ENCODE results near the gene DARS2.

Gene DARS2

DNA sequence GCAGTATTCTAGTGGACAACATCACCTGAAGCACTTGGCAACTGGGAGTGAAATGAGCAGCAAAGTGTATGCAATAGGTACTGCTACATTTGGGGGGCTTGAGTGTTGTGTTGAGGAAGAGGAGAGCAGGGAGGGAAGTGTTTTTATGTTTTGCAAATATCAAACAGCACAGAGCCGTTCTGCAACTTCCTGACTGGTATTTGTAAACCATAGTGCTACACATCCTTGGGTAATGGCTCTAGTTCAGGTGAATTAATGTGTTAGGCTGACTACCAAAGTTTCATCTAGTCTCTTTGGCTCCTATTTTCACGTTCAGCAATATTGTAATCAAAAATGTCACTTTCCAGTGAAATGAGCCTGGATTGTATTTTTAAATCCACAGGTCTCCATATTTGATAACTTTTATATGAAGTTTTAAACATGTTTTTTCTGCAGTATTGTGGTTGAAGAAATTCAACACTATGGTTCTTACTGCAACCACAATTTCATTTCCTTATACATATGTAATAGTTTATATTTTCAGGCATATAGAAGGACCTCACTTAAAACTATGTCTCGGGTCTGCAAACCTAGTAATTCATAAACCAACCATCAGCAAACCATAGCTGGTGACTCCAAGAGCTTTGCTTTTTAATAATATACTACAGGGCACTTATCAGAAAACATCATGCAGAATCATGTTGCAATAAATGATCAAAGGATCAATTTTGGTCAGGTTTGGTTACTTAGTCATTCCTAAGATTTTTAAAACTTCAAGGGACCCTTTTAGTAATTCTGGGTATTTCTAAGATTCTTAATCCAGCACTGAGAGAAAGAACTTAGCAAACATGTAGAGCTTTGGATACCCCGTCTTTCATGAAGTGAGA lies 62.5 kb downstream of the DARS2 start:
- Histone ChIP-seq H3K4me3 (ENCODE audit: low read length in 2 of 2) (no peak overlapping the region), H3K27ac (ENCODE audit: low read depth in 2 of 2, low read length in 2 of 2) (no peak overlapping the region), H3K9ac (ENCODE audit: low read depth in 1 of 2, low read length in 2 of 2) (no peak overlapping the region), H3K36me3 (ENCODE audit: control insufficient read depth in 2 of 2, insufficient read depth in 2 of 2, low read length in 2 of 2) (peaks cover 8 to 14% of the 10 kb centered on the region in 2 donors), H3K4me1 (ENCODE audit: control insufficient read depth in 2 of 2, insufficient read depth in 2 of 2, low read length in 2 of 2) (no peaks in the 10 kb centered on the region), H3K9me3 (ENCODE audit: control insufficient read depth in 2 of 2, low read length in 2 of 2) (no peaks in the 10 kb centered on the region), H3K27me3 (ENCODE audit: control insufficient read depth in 2 of 2, insufficient read depth in 2 of 2, low read length in 2 of 2) (no peaks in the 10 kb centered on the region)

DNA sequence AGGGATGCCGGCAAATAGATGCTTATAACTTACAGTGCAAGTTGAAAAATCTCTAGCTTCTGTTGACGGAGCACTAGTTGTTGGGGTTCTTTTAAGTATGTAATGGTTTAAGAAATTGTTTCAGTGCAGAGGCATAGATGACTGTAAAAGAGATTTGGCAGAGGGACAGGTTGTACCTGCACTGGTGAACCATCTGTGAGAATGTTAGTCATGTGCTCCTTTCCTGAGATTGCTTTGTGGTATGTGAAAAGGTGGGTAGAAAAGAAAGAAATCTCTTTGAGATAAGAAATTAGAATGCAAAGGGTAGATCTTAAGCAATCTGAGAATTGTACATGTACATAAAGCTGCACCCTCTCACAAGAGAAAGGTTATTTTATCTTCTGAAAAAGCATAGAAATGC lies 63.2 kb downstream of the DARS2 start:
- H3K27ac ChIP-seq (ENCODE audit: low read depth in 2 of 2, low read length in 2 of 2): no peak overlapping the region
- no peaks in the 10 kb centered on the region for H3K4me1 ChIP-seq (ENCODE audit: control insufficient read depth in 2 of 2, insufficient read depth in 2 of 2, low read length in 2 of 2)
- H3K9me3 ChIP-seq (ENCODE audit: control insufficient read depth in 2 of 2, low read length in 2 of 2): no peaks in the 10 kb centered on the region
- H3K9ac ChIP-seq (ENCODE audit: low read depth in 1 of 2, low read length in 2 of 2): no peak overlapping the region
- no peak overlapping the region for H3K4me3 ChIP-seq (ENCODE audit: low read length in 2 of 2)
- H3K36me3 ChIP-seq (ENCODE audit: control insufficient read depth in 2 of 2, insufficient read depth in 2 of 2, low read length in 2 of 2): peaks cover 8 to 14% of the 10 kb centered on the region in 2 donors
- no peaks in the 10 kb centered on the region for H3K27me3 ChIP-seq (ENCODE audit: control insufficient read depth in 2 of 2, insufficient read depth in 2 of 2, low read length in 2 of 2)

DNA sequence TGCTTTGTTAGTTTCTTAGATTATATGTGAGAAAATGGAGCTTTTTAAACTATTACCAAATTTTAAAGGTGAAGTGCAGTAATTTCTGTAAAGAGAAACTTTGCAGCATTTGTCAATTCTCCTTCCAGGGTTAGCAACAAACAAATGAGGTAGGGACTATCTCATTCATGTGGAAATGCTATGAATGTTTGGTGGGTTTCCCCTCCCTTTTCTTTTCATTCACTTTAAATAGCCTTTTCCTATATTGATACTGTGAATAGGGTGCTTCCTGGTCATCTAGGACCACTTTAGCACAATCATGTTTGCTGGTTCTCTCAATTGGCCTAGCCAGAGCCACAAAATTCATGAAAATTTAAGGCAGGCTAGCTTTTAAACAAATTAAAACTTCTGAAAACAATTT lies 64.3 kb downstream of the DARS2 start:
- H3K27ac ChIP-seq (ENCODE audit: low read depth in 2 of 2, low read length in 2 of 2): no peak overlapping the region
- no peak overlapping the region for H3K9ac ChIP-seq (ENCODE audit: low read depth in 1 of 2, low read length in 2 of 2)
- no peak overlapping the region for H3K4me3 ChIP-seq (ENCODE audit: low read length in 2 of 2)
- H3K4me1 ChIP-seq (ENCODE audit: control insufficient read depth in 2 of 2, insufficient read depth in 2 of 2, low read length in 2 of 2): no peaks in the 10 kb centered on the region
- peaks cover 8 to 14% of the 10 kb centered on the region in 2 donors for H3K36me3 ChIP-seq (ENCODE audit: control insufficient read depth in 2 of 2, insufficient read depth in 2 of 2, low read length in 2 of 2)
- H3K9me3 ChIP-seq (ENCODE audit: control insufficient read depth in 2 of 2, low read length in 2 of 2): no peaks in the 10 kb centered on the region
- H3K27me3 ChIP-seq (ENCODE audit: control insufficient read depth in 2 of 2, insufficient read depth in 2 of 2, low read length in 2 of 2): no peaks in the 10 kb centered on the region

DNA sequence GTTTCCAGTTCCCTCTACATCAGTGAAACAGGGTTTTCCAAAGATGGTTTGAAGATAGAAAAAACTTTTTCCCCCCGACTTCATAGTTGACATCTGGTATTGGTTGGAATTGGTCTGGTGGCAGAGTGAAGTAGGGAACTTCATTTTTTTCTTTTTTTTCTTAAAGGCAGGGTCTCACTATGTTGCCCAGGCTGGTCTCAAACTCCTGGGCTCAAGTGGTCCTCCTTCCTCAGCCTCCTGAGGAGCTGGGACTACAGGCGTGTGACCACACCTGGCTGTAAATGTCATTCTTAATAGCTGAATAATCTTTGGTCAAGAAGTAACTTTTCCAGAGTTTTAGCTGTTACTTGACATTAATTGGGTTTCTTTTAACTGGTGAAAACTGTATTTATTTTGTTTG lies 65.4 kb downstream of the DARS2 start:
- H3K9ac ChIP-seq (ENCODE audit: low read depth in 1 of 2, low read length in 2 of 2): no peak overlapping the region
- no peak overlapping the region for H3K27ac ChIP-seq (ENCODE audit: low read depth in 2 of 2, low read length in 2 of 2)
- H3K36me3 ChIP-seq (ENCODE audit: control insufficient read depth in 2 of 2, insufficient read depth in 2 of 2, low read length in 2 of 2): peaks cover 8 to 14% of the 10 kb centered on the region in 2 donors
- no peaks in the 10 kb centered on the region for H3K9me3 ChIP-seq (ENCODE audit: control insufficient read depth in 2 of 2, low read length in 2 of 2)
- no peaks in the 10 kb centered on the region for H3K27me3 ChIP-seq (ENCODE audit: control insufficient read depth in 2 of 2, insufficient read depth in 2 of 2, low read length in 2 of 2)
- H3K4me3 ChIP-seq (ENCODE audit: low read length in 2 of 2): no peak overlapping the region
- no peaks in the 10 kb centered on the region for H3K4me1 ChIP-seq (ENCODE audit: control insufficient read depth in 2 of 2, insufficient read depth in 2 of 2, low read length in 2 of 2)

DNA sequence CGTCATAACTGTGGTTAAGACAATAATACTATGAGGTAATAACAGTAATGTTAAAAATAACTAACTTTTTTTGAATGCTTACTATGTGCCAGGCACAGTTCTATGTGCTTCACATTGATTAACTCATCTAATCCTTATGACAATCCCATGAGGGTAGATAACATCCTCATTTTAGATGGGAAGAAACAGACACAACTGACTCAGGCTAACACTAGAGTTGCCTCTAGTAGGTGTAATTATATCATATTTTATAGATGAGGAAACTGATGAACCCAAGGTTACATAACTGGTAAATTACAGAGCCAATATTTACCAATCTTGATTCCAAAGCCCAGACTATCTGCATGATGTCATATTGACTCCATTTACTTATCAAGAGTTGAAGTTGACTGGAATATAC lies 69.1 kb downstream of the DARS2 start:
- H3K36me3 ChIP-seq (ENCODE audit: control insufficient read depth in 2 of 2, insufficient read depth in 2 of 2, low read length in 2 of 2): no peaks in the 10 kb centered on the region
- H3K4me1 ChIP-seq (ENCODE audit: control insufficient read depth in 2 of 2, insufficient read depth in 2 of 2, low read length in 2 of 2): no peaks in the 10 kb centered on the region
- H3K9me3 ChIP-seq (ENCODE audit: control insufficient read depth in 2 of 2, low read length in 2 of 2): no peaks in the 10 kb centered on the region
- H3K27ac ChIP-seq (ENCODE audit: low read depth in 2 of 2, low read length in 2 of 2): no peak overlapping the region
- H3K4me3 ChIP-seq (ENCODE audit: low read length in 2 of 2): no peak overlapping the region
- no peaks in the 10 kb centered on the region for H3K27me3 ChIP-seq (ENCODE audit: control insufficient read depth in 2 of 2, insufficient read depth in 2 of 2, low read length in 2 of 2)
- no peak overlapping the region for H3K9ac ChIP-seq (ENCODE audit: low read depth in 1 of 2, low read length in 2 of 2)

DNA sequence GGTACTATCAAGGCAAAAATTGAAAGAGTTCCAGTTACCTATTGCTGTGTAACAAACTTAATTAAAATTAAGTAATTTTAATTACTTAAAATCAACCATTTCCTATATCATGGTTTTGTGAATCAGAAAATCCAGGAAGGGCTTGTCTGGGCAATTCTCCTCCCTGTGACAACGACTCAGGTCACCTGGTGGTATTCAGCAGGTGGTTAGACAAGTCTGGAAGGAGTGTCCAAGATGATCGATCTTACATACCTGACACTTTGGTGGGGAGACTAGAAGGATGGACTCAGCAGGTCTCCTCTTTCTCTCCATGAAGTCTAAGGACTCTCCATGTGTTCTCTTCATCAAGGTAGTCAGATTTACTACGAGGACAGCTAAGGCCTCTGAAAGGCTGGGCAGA lies 69.7 kb downstream of the DARS2 start:
- H3K9ac ChIP-seq (ENCODE audit: low read depth in 1 of 2, low read length in 2 of 2): no peak overlapping the region
- H3K36me3 ChIP-seq (ENCODE audit: control insufficient read depth in 2 of 2, insufficient read depth in 2 of 2, low read length in 2 of 2): no peaks in the 10 kb centered on the region
- no peak overlapping the region for H3K27ac ChIP-seq (ENCODE audit: low read depth in 2 of 2, low read length in 2 of 2)
- H3K9me3 ChIP-seq (ENCODE audit: control insufficient read depth in 2 of 2, low read length in 2 of 2): no peaks in the 10 kb centered on the region
- H3K4me3 ChIP-seq (ENCODE audit: low read length in 2 of 2): no peak overlapping the region
- H3K4me1 ChIP-seq (ENCODE audit: control insufficient read depth in 2 of 2, insufficient read depth in 2 of 2, low read length in 2 of 2): no peaks in the 10 kb centered on the region
- H3K27me3 ChIP-seq (ENCODE audit: control insufficient read depth in 2 of 2, insufficient read depth in 2 of 2, low read length in 2 of 2): no peaks in the 10 kb centered on the region

DNA sequence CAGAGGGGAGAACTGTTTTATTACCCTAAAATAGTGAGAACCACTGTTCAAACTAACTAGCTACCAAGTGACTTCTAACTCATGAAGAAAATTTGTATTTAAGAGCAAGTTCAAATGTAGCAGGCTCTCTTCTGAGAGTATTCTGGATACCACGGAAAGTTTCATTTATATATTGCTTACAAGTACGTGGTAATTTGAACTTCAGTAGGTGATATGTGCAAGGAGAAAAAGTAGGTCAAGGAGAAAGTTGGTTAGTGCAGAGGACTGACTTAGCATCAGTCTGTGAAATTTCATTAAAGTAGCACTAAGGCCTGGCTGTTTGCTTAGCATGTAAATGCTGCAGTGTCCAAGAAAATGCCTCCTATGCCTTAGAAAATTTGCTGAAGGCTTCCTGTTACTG lies 76.0 kb downstream of the DARS2 start:
- no peaks in the 10 kb centered on the region for H3K36me3 ChIP-seq (ENCODE audit: control insufficient read depth in 2 of 2, insufficient read depth in 2 of 2, low read length in 2 of 2)
- no peaks in the 10 kb centered on the region for H3K27me3 ChIP-seq (ENCODE audit: control insufficient read depth in 2 of 2, insufficient read depth in 2 of 2, low read length in 2 of 2)
- H3K9ac ChIP-seq (ENCODE audit: low read depth in 1 of 2, low read length in 2 of 2): no peak overlapping the region
- H3K4me3 ChIP-seq (ENCODE audit: low read length in 2 of 2): no peak overlapping the region
- H3K9me3 ChIP-seq (ENCODE audit: control insufficient read depth in 2 of 2, low read length in 2 of 2): no peaks in the 10 kb centered on the region
- H3K4me1 ChIP-seq (ENCODE audit: control insufficient read depth in 2 of 2, insufficient read depth in 2 of 2, low read length in 2 of 2): no peaks in the 10 kb centered on the region
- H3K27ac ChIP-seq (ENCODE audit: low read depth in 2 of 2, low read length in 2 of 2): no peak overlapping the region

DNA sequence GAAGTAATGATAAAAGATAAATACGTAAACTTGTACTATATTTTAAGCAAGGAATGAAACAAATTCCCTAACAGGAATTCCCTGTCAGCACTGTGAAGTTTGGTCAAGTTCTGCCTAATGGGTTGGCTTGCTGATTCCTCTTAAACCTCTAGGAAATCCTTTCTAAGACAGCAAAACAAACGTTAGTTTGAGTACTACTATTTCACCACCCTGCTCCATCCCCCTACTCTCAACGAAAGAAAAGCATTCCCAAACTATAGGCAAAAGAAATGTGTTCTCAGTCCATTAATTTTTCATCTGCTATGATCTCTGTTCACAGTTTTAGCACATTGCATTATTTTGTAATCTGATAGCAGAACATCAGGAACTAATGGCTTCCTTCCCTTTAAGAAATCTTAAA lies 76.5 kb downstream of the DARS2 start:
- H3K27ac ChIP-seq (ENCODE audit: low read depth in 2 of 2, low read length in 2 of 2): no peak overlapping the region
- H3K9ac ChIP-seq (ENCODE audit: low read depth in 1 of 2, low read length in 2 of 2): no peak overlapping the region
- H3K36me3 ChIP-seq (ENCODE audit: control insufficient read depth in 2 of 2, insufficient read depth in 2 of 2, low read length in 2 of 2): no peaks in the 10 kb centered on the region
- H3K4me1 ChIP-seq (ENCODE audit: control insufficient read depth in 2 of 2, insufficient read depth in 2 of 2, low read length in 2 of 2): no peaks in the 10 kb centered on the region
- no peak overlapping the region for H3K4me3 ChIP-seq (ENCODE audit: low read length in 2 of 2)
- H3K27me3 ChIP-seq (ENCODE audit: control insufficient read depth in 2 of 2, insufficient read depth in 2 of 2, low read length in 2 of 2): no peaks in the 10 kb centered on the region
- no peaks in the 10 kb centered on the region for H3K9me3 ChIP-seq (ENCODE audit: control insufficient read depth in 2 of 2, low read length in 2 of 2)

DNA sequence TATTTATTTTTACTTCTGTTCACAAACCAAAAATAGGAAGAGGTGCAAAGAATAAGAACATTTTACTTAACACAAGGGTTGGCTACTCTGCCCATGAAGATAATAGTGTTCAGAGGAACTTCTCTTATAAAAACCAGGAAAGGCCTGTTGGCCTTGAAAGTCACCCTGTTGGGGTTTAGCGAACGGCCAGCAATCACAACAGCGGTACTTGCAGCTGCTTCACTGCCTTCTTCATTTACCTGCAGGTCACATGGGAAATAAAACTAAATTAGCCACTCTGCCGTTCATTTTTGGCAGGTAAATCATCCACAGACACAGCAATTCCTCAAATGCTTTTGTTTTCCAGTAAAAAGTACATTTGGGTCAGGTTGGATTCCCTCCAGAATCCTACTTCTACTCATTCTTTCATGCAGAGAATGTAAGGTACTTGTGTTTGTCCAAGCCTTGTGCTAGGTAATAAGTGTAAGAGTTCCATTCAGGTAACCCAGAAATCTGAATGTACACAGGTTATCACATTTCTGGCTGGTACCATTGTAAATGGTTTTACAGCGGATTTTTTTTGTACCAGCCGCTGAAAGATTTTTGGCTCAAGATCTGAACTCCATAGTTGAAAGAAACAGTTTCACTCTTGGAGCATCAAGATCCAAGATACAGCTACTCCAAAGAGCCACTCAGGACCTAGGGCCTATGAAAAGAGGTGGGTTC lies 79.5 kb downstream of the DARS2 start:
- no peaks in the 10 kb centered on the region for H3K9me3 ChIP-seq (ENCODE audit: control insufficient read depth in 2 of 2, low read length in 2 of 2)
- H3K27ac ChIP-seq (ENCODE audit: low read depth in 2 of 2, low read length in 2 of 2): no peak overlapping the region
- H3K36me3 ChIP-seq (ENCODE audit: control insufficient read depth in 2 of 2, insufficient read depth in 2 of 2, low read length in 2 of 2): no peaks in the 10 kb centered on the region
- no peaks in the 10 kb centered on the region for H3K4me1 ChIP-seq (ENCODE audit: control insufficient read depth in 2 of 2, insufficient read depth in 2 of 2, low read length in 2 of 2)
- H3K27me3 ChIP-seq (ENCODE audit: control insufficient read depth in 2 of 2, insufficient read depth in 2 of 2, low read length in 2 of 2): no peaks in the 10 kb centered on the region
- H3K4me3 ChIP-seq (ENCODE audit: low read length in 2 of 2): no peak overlapping the region
- H3K9ac ChIP-seq (ENCODE audit: low read depth in 1 of 2, low read length in 2 of 2): no peak overlapping the region
